Lower leg skin (tissue), 3 donors: ENCODE results near the gene GPR3.

ENCODE experiments used
- CTCF ChIP-seq, 3 donors: fragments of 450-650 bp; IDR thresholded peaks; one replicate each; pipeline ENCODE4 v1.5.1; 2016; ENCODE audit warnings: antibody characterized with exemption in 3 of 3, mild to moderate bottlenecking in 3 of 3, moderate library complexity in 2 of 3
- POLR2A ChIP-seq, 2 donors: fragments of 450-650 bp; IDR thresholded peaks; one replicate each; pipeline ENCODE4 v1.6.1; 2016 to 2017; ENCODE audit warnings: antibody characterized with exemption in 2 of 2, mild to moderate bottlenecking in 1 of 2, moderate library complexity in 1 of 2

DNA sequence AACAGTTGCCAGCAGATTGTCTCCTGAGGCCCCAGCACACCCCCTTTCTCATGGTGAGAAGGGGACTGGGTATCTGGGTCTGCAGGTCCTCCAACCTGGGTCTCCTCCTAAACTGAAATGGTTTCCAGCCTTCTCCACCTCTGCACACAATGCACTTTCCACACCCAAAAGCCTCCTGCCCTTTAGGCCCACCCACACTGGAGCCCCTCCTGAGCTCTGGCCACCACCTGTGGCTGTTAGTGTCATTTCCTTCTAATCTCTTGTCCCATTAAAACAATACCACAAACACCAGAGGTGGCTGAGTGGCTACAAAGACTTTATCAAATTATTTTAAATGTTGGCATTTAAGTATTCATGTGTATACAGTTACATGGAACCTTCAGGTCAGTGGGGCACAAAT is 11.5 kb downstream of the GPR3 start:
- TF ChIP-seq CTCF (IDR thresholded peaks at IDR 0.05) (no peak), POLR2A (IDR thresholded peaks at IDR 0.05) (no peak)
